ENCODE results near the gene ATP13A2.

The ATP13A2 gene

GRCh38 chr1:17002524-17002902 lies 9.2 kb downstream of the ATP13A2 start:
- Histone ChIP-seq H3K27me3 (no peaks in the 10 kb centered on the region), H3K9me3 (no peaks in the 10 kb centered on the region), H3K27ac (no peak overlapping the region), H3K36me3 (peaks cover 58 to 87% (median 73%) of the 10 kb centered on the region in 3 donors), H3K4me3 (no peak overlapping the region), H3K4me1 (no peaks in the 10 kb centered on the region)
- DNase-seq, result no peak
- intact Hi-C loops (cut with DNase I; ENCODE audit: low total_unique reads), result no loop called here
- TF ChIP-seq, protein P1, sequence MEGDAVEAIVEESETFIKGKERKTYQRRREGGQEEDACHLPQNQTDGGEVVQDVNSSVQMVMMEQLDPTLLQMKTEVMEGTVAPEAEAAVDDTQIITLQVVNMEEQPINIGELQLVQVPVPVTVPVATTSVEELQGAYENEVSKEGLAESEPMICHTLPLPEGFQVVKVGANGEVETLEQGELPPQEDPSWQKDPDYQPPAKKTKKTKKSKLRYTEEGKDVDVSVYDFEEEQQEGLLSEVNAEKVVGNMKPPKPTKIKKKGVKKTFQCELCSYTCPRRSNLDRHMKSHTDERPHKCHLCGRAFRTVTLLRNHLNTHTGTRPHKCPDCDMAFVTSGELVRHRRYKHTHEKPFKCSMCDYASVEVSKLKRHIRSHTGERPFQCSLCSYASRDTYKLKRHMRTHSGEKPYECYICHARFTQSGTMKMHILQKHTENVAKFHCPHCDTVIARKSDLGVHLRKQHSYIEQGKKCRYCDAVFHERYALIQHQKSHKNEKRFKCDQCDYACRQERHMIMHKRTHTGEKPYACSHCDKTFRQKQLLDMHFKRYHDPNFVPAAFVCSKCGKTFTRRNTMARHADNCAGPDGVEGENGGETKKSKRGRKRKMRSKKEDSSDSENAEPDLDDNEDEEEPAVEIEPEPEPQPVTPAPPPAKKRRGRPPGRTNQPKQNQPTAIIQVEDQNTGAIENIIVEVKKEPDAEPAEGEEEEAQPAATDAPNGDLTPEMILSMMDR (IDR thresholded peaks at IDR 0.05), result no peak

- H3K4me1 ChIP-seq, result no peaks in the 10 kb centered on the region
- H3K9me3 ChIP-seq, result no peaks in the 10 kb centered on the region
- H3K27me3 ChIP-seq, result no peaks in the 10 kb centered on the region
- no peak overlapping the region for H3K27ac ChIP-seq
- DNase-seq, result no peak
- peaks cover 64 to 92% (median 79%) of the 10 kb centered on the region in 3 donors for H3K36me3 ChIP-seq
- TF ChIP-seq, protein P1 (IDR thresholded peaks at IDR 0.05), result no peak
- H3K4me3 ChIP-seq, result no peak overlapping the region
- intact Hi-C loops (cut with DNase I; ENCODE audit: low total_unique reads), result no loop called here
These were observed 9.8 kb downstream of the ATP13A2 start for GRCh38 chr1:17001760-17002523.

DNA sequence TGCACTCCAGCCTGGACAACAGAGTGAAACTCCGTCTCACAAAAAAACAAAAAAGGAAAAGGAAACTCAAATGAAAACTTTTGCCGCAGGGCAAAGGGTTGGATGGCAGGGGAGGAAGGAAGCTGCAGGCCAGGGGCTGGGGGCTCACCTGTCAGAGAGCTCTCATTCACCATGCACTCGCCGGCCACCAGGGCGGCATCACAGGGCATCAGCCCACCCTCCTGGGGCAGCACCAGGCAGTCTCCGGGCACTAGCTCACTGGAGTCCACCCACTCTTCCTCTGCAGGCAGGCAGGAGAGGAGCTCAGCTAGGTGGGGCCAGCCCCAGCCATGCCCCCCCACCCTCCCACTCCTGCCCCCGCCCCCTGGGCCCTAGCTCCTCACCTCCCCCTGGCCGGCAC lies 11.9 kb downstream of the ATP13A2 start:
- peaks cover 70 to 98% (median 87%) of the 10 kb centered on the region in 3 donors for H3K36me3 ChIP-seq
- intact Hi-C loops (cut with DNase I; ENCODE audit: low total_unique reads), result no loop called here
- TF ChIP-seq, protein P1 (IDR thresholded peaks at IDR 0.05), result no peak

DNA sequence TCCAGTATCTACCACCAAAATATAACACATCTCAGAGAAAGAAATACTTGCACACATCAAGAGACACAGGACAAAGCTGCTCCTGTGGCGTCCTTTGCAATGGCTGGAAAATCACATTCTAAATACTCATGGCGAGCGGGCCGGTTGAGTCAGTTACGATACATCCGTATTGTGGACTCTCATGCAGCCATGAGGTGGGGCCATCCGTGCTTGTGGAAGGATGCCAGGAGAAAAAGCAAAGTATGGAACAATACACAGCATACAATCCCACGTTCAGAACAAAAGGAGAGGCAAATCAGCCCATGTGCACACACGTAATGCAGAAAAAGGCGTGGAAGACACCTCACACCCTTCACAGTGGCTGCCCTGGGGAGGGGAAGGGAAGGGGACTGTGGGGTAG lies 13.1 kb downstream of the ATP13A2 start:
- Histone ChIP-seq H3K27ac (no peak overlapping the region), H3K9me3 (no peaks in the 10 kb centered on the region), H3K4me1 (no peaks in the 10 kb centered on the region), H3K36me3 (peaks cover 64 to 97% (median 75%) of the 10 kb centered on the region in 3 donors), H3K4me3 (no peak overlapping the region), H3K27me3 (no peaks in the 10 kb centered on the region)
- intact Hi-C loops (cut with DNase I; ENCODE audit: low total_unique reads), result no loop called here
- DNase-seq, result no peak
- TF ChIP-seq, protein P1 (IDR thresholded peaks at IDR 0.05), result no peak

More for the DNA sequence above, 11.9 kb downstream of the ATP13A2 start:
- no peaks in the 10 kb centered on the region for H3K27me3 ChIP-seq
- no peak overlapping the region for H3K4me3 ChIP-seq
- H3K9me3 ChIP-seq, result no peaks in the 10 kb centered on the region
- DNase-seq, result no peak
- no peak overlapping the region for H3K27ac ChIP-seq
- H3K4me1 ChIP-seq, result no peaks in the 10 kb centered on the region

DNA sequence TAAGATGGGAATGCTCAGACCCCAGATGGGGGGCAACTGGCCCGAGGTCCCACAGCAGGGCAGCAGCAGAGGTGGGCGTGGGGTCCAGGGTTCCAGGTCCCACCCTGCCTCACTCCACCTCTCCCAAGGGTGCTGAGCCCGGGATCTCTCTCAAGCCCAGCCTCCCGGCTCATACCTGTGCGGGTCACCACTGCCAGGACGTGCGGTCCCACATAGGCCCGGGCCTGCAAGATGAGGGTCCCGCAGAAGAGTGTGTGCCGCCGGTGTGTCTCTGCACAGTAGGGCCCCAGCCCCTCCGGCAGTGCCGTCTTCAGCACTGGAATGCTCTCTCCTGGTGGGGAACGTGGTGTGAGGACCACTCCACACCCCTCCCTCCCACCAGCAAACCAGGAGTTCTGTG lies 14.9 kb downstream of the ATP13A2 start:
- H3K27ac ChIP-seq, result no peak overlapping the region
- H3K9me3 ChIP-seq, result no peaks in the 10 kb centered on the region
- intact Hi-C loops (cut with DNase I; ENCODE audit: low total_unique reads), result no loop called here
- DNase-seq, result no peak
- no peak overlapping the region for H3K4me3 ChIP-seq
- H3K36me3 ChIP-seq, result peaks cover 50 to 90% (median 66%) of the 10 kb centered on the region in 3 donors
- H3K4me1 ChIP-seq, result no peaks in the 10 kb centered on the region
- TF ChIP-seq, protein P1 (IDR thresholded peaks at IDR 0.05), result no peak
- H3K27me3 ChIP-seq, result no peaks in the 10 kb centered on the region

All from tibial artery (tissue), 4 donors.